Cerebellar nuclear complex (tissue), 1 donor: Measurements from ENCODE around the gene ADNP.

Source experiments
- DNase-seq, 2 experiments: peaks; one replicate each; lab custom pipeline; 2025; lab: John Stamatoyannopoulos, UW

Gene ADNP

DNA sequence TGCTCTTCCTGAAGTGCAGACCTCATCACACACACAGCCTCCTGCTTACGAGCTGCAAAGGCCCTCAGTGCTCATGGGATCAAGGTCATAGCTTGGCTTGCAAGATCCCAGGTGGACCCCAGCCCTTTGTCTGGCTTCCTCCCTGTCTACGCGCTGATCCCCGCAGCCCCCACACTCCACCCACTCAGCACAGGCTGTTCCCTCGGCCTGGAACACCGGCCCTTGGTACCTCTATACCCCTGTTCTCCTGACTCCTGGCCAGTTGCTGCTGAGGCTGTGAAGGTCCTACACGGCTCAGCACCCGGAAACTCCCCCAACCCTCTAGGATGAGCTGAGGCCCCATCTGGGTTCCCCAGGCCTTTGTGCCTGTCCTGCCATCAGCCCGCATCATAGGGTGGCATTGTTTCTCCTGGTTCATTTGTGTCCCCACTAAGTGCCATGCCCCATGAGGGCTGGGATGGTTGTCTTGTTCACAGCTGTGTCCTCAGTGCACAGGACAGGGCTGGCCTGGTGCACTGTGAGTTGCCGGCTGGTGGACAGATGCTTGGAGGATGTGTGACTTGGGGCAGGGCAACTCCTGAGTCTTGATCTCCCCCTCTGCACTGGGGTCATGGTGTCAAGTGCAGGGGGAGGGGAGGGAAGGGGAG, 57.0 kb downstream of the ADNP start:
- no peak for DNase-seq

DNA sequence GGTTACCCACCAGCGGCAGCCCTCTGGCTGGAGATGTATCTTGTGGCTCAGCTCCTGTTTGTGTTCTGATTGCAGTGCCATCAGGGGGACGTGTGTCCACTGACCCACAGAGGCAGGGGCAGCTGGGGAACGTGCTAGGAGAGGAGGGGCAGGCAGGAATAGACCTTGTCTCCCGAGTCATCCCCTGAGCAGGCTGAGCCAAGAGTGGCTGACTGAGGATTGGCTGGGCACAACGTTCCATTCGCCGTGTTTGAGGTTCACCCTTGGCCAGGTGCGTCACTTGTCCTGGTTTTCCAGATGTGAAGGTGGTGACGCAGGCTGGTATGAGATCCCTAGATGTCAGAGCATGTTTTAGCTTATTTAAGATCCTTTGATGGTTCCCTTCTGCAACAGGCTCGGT, 57.7 kb downstream of the ADNP start:
- no peak for DNase-seq

DNA sequence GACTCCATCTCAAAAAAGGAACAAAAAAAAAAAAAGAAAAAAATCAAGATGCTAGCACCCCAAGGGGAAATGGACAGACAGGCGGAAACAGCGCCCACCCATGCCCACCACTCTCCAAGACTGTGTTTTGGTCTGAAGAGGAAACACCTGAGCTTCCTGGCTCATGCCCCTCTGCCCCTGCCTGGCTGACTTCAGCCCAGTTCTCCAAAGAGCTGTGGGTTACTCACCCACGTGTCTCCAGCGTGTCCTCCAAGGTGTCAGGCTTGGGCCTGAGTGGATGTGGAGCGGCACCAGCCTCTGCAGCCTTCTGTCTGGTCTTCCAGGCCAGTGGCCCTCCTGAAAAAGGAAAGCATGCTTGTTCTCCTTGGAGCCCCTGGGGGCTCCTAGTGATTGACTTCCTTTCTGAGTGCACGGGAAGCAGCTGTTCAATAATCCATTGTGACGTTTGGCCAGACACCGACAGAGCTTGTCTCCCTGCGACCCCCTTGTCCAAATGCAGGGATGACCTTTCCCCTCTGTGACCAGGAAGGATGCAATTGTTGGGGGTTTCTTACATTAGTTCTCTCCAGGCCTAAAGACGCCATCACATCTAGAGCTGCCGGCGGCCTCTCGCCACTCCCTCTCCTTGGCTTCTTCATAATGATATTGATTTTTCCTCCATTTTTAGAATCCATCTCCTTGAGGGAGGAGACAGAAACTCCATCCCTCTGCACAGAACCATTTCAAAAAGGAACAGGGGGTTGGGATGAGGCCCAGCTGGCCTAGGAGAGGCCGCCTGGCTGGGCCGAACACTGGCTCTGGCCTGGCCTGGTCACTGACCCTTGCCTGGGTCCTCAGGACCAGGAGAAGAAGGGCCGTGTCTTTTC, 58.4 kb downstream of the ADNP start:
- DNase-seq, result no peak

DNA sequence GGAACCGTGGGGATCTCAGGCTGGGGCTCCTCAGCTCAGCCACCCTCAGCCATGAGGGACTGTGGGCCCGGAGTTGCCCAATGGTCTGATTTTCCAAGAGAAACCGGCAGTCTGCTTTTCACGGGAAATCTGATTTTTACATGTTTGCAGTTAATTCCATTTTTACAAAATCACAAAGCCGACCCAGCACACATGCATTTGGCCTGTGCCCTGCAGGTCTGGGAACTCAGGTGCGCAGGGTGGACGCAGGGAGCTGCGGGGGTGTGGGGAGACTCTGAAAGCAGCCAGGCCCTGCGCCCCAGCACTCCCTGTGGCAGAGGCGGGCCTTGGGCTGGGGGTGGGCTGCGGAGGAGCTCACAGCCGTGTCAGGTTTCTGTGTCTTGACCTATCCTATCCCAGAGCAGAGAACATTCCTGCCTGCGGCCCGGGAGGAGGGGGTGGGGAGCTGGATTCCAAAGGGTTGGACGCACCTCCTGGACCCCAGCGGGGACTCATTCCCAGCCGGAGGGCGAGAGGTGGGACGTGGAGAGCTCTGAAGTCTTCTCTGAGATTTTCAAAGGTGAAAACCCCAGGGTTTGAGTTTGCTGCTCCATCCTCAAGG, 60.6 kb downstream of the ADNP start:
- DNase-seq, result no peak

DNA sequence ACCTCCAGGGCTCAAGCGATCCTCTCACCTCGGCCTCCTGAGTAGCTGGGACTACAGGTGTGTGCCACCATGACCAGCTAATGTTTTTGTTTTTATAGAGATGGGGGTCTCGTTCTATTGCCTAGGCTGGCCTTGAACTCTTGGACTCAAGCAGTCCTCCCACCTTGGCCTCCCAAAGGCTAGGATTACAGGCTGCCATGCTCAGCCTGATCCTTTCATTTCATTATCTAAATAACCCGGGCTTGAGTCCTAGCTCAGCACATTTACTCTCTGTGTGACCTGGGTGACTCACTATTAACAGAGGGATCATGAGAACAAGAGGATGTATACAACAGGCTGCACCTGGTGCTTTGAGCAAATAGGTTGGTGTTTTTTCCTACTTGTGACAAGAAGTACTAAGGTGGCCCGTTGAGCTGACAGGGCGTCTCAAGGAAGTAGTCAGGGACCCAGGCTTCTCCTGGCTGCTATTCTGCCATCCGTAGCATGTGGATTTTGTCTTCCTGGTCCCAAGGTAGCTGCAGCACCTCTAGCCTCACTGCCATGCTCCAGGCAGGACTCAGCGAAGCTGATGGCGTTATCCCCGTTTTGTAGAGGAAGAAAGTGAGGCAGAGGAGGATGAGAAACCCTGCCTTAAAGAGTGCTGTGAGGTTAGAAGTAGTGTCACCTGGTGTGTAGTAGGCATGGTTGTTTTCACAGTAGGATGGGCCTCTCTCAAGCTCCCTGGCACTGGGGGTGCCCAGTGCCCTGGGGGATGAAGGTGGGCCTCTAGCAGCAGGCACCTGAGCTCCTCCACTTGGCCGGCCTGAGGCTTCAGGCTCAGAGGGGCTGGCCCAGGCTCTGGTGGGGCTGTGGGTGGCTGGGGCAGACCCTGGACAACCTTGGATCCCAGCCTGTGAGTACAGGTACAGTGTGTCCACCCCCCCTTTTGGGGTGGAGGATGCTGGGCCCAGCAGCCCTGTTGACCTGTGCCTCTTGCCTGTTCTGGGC, 62.4 kb downstream of the ADNP start:
- DNase-seq, result no peak

DNA sequence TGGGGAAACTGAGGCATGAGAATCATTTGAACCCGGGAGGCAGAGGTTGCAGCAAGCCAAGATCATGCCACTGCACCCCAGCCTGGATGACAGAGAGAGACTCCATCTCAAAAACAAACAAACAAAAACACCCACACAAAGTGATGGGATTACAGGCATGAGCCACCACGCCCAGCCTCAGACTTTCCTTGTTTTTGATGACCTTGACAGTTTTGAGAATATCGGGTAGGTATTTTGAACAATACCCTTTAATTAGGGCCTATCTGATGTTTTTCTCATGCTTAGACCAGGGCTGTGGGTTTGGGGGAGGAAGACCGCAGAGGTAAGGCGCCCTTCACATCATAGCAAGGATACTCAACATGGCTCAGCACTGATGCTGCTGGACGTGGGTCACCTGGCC, 63.4 kb downstream of the ADNP start:
- DNase-seq, result no peak

DNA sequence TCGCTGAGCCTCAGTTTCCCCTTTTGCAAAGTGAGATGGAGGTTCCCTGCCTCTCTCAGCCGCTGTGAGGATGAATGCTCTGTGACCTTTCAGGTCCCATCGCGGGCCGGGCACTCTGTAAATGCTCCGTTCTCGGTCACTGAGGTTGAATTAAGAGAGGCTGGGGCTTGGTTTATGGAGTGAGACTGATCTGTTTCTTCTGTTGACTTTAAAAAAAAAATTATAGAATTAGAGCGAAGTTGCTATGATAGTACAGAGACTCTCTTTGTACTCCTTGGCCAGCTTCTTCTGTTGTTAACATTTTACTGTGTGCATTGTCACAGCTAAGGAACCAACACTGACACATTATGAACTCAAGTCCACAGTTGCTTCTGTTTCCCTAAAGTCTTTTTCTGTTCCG, 64.4 kb downstream of the ADNP start:
- DNase-seq, result no peak

DNA sequence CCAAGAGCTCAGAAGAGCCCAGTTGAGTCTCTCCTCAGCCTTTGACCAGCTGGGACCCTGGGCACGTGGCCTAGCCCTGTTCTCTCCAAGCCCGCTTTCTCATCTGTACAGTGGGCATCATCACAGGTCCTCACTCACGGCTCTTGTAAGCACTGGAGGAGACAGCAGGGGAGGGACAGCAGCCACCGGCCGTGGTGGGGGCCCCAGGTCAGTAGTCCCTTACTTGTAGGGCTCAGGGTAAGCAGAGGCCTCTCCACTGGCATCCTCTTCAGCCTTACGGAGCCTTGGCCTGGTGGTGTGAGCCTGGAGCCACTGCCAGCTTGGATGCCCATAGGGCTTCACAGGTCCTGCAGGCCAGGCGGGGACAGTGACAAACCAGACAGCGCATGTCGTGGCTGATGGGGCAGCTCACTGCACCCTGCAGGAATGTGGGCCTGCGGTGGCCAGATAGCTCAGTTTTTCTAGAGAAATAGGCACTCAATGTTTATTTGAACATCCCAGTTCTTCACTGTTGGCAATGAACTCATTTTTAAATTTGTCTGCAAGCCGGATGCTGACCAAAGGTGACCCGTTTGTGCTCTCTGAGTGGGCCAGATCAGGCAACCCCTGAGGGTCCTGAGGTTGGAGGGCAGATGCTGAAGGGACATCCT, 65.1 kb downstream of the ADNP start:
- DNase-seq, result no peak

DNA sequence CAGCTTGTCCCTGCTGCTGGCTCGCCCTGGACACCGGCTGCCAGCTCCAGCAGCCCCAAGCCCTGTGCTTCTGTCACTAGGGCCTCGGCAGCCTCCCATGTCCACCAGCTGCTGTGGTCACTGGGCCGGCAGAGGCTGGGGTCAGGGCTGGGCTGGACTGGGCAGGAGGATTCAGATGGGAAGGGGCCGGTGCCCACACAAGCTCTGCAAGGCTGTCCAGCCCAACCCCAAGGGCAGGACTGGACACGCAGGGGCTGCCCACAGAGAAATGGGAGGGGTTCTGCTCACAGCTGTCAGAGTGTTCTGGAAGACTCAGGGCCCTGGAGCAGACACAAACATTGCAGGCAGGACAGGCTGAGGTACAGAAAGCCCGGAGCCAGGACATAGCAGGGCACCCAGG, 65.6 kb downstream of the ADNP start:
- DNase-seq, result no peak

DNA sequence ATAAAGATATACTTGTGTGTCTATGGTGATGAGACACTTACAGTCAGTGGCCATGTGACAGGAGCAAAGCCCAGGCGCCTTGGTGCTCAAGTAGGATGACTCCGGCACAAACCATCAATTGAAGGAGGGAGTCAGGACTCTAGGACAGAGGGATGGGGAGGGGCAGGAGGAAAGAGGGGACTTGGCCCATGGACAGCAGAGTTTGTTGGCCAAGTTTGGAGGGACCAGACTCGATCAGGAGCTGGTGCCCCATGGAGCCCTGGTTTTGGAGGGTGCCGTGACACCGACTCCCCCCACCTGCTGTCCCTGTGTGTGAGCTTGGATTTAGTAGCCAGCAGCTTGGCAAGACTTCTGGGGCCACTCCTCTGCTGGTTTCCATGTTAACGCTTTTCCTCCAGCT, 66.1 kb downstream of the ADNP start:
- no peak for DNase-seq

DNA sequence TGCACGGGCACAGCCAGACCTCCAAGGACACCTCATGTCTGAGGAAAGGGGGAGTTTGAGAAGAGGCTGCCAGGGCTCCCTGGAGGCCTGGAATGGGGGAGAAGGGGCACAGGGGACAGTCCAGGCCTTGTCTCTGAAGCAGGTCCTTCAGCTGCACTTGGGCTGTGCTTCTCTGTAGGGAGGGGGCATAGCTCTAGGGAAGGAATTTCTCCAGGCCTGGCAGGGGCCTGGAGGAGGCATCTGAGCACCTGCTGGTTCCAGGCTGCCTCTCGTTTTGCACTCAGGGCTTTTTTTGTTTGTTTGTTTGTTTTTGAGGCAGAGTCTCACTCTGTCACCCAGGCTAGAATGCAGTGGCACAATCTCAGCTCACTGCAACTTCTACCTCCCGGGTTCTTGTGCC, 68.7 kb downstream of the ADNP start:
- no peak for DNase-seq

DNA sequence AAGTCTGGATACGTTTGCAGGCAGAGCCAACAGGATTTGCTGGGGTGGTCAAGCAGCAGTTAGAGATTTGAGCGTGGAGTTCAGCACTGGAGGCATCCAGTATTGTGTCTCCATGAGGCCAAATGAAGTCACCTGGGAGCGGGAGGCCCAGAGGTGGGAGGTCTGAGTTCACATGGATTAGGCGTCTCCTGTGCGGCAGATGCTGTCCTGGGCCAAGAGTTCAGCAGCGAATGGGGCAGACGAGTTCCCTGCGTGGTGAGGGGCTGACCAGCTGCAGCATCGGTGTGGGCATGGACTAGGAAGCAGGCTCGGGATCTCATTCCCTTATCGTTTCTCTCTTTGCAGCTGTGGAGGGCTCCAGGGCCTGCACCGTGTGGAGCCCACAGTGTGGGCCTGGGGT, 70.2 kb downstream of the ADNP start:
- DNase-seq, result no peak

DNA sequence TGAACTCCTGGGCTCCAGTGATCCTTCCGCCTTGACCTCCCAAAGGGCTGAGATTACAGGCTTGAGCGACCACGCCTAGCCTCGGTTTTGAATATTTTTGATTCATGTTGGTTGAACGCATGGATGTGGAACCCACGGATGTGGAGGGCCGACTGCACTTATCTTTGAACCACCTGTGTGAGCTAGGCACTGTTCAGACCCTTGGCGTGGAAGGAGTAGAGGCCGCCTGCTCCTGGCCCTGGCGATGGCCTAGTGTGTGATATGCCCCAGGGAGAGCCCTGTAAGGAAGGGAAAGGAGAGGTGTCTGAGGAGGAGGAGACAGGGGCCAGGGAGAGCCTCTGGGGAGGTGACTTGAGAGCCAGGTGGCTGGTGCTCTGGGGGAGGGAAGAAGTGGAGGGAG, 72.1 kb downstream of the ADNP start:
- DNase-seq, result no peak

DNA sequence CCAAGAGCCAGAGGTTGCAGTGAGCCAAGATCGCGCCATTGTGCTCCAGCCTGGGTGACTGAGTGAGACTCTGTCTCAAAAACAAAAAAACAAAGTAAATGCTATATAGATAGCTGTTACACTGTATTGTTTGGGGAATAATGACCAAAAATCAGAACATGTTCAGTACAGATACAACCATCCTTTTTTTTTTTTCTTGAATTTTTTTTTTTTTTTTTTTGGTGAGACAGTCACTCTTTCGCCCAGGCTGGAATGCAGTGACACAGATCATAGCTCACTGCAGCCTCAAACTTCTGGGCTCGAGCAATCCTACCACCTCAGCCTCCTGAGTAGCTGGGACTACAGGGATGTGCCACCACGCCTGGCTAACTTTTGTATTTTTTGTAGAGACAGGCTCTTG, 72.7 kb downstream of the ADNP start:
- no peak for DNase-seq

DNA sequence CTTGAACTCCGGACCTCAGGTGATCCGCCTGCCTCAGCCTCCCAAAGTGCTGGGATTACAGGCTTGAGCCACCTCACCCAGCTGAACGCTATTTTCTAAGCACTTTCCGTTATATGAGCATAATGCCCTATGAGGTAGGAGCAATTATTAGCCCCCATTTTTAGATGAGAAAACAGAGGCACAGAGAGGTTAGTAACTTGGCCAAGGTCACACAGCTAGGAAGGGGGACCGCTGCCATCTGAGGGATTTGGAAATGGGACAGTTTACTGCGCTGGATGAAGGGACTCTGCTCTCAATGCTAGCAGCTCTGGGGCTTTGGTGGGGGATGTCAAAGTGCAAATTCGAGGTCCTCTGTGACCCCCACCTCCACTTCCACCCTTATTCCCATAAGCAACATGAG, 73.9 kb downstream of the ADNP start:
- DNase-seq, result no peak

DNA sequence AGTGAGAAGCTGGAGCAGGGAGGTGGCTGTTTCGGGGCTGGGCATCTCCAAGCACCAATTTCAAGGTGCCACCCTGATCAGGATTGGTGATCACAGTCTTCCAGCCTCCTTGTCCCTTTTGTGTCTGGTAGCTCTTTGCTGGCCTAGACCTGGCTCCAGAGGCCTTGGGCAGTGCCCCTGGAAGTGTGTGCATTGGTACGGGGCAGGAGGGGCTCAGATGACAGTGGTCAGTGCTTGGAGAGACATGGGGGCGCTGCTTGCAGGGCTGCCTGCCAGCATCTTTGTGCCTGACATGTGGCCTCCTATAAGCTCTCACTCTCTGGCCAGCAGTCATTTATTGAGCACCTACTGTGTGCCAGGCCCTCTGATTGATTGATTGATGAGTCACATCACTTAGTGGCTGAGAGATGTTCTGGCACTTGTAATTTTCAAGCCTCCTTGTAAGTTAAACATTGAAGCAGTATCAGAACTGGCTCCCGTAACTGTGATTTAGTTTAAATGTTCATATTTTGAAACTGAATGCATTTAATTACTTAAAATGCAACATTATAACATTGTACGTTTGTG, 74.7 kb downstream of the ADNP start:
- no peak for DNase-seq

DNA sequence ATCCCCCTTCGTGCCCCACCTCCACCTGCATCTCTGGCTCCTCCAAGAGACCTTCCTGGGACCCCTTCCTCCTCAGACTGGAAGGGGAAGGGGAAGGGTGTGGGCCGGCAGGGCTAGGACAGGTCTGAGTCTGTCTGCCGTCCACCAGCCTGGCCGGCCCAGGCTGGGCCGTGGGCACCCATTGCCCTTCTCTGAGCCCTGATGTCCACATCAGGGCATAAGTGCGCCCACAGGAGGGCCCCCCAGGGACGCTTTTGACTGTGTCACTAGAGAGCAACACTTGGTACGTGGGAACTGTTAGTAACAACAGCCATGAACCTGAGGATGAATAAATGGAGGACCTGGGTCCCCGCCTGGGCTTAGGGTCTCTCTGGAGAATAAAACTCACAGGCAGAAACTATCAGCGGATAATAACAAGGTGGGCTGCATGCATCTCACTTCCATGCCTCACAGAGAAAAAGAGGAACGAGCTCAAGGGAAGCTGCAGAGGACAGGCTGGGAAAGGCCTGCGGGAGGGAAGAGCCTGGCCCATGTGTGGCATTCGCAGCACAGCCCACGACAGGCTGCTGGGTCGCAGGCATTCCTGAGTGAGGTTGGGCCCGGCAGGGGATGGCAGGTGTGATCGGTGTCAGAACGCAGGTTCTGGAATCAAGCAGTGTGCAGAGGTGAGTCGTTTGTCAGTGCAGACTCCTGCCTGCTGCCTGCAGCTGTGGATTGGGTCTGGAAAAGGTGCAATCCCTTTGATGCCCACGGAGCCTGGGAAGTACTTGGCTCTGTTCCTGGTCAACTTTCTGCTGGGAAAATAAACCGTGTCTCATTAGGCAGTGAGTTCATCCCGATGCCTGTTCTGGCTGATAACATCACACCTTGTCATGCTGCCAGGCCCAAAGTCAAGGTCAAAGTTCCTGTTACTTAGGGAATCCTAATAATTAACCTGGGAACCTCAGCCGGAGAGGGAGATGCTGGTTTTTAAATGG, 75.5 kb downstream of the ADNP start:
- DNase-seq, result no peak

DNA sequence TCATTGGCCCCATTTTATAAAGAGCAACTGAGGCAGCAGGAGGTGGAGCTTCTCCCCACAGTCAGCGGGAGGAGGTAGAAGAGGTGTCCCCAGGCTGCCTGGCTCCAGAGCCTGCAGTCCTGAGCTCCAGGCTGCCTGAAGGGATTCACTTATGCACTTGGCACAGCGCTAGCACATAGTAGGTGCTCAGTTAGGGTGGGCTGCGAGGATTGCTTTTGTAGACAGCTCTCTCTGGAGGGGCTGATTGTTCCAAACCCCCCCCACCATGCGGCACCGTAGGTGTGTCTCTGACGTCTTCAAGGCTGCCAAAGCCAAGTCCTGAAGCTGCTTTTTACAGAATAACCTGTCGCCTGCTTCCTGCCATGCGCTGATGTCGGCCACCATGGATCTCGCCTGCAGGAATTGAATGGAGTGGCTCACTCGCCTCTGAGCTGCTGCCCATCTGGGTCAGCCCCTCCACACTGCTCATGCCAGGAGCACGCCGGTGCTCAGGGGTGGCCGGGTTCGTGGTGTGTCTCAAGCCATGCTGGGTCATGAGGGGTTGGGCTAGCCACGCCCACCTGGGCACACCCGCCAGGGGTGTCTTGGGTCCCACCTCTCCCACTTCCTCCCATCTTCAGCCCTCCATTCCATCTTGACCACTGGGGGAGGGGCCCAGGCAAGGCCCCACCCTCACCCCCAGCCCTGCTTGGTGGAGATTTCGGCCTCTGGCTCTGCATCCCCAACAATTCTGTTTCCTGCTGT, 76.6 kb downstream of the ADNP start:
- no peak for DNase-seq

DNA sequence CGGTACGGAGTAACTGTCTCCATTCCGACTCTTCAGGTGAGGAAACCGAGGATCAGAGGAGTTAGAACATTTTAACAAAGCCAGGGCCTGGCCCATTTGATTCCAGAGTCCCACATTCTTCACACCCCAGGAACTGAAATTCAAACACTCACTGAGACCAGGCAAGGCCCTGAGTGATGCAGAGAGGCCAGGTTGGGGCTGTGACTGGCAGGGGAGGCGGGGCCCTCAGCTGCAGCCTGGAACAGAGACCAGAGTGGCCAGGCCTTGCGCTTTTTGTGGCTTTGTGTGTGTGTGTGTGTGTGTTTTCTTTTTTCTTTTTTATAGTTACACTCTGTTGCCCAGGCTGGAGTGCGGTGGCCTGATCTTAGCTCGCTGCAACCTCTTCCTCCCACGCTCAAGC, 79.2 kb downstream of the ADNP start:
- DNase-seq, result no peak
